AG08395 (cell line): ENCODE results near the gene ASTN1.

ENCODE experiments used
- DNase-seq: peaks from one replicate; pipeline ENCODE4 v3.0.0; 2012; ENCODE audit warnings: mixed read lengths, low spot score

Gene ASTN1

GRCh38 chr1:176926330-176927086, 238.0 kb downstream of the ASTN1 start:
- DNase-seq = no peak

DNA sequence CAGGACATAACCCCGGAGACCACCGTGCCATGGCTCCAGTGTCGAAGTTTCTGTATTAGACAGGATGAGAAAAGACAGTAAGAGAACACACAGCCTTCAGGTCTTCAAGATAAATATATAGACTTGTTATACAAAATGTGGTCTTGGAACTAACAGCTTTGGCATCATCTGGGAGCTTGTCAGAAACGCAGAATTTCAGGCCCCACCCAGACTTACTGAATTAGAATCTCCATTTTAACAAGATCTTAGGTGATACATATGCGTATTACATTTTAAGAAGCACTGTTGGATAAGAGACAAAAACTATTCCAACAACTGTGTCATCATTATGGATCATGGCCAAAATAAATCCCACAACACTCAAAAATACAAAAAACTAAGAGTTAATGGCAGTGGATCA, 239.3 kb downstream of the ASTN1 start:
- no peak for DNase-seq

DNA sequence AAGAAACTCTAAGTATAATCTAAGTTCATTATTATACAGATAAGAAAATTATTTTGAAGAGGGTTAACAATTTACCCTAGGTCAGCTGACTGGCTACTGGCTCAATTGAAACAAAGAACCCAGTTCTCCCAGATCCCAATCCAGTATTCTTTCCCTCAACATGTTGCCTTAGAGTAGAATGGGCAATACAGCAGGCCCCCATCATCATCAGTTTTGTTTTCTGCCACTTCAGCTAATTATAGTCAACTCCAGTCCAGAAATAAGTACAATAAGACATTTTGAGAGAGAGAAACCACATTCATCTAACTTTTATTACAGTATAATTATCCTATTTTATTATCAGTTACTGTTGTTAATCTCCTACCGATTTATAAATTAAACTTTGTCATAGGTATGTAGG, 241.2 kb downstream of the ASTN1 start:
- no peak for DNase-seq

GRCh38 chr1:176919386-176920378, 244.8 kb downstream of the ASTN1 start:
- no peak for DNase-seq

- DNase-seq = no peak
These were observed 258.9 kb downstream of the ASTN1 start for GRCh38 chr1:176905648-176906047.

DNA sequence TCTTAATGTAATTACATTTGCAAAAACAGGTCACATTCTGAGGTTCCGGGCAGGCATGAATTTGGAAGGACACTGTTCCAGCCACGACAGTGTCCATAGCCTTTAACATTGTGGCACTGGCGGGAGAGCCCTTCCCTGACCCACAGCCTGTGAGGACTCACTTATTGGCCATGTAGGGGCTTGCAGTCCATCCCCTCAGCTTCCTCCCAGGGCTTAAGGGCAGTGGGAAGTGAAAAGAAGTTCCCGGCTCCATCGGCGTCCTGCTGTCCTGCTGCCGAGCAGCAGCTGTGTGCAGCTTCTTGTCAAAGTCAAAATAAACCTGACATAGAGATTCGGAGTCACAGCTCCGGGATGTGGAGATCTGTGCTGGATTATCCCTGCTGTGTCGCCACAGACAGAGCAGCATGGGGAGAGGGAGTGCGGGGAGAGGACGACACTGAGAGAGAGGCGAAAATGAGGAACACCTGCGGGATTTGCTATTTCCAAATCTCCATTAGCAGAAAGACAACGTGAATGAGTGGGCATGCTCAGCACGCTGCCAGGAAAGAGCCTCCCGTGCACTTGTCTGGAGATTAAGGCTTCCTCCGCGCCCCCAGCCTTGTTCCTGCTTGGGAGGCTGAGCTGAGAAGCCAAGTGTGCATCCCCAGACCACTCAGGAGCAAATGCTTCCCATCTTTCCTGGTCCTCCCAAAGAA, 260.3 kb downstream of the ASTN1 start:
- no peak for DNase-seq

GRCh38 chr1:176903474-176903873, 261.0 kb downstream of the ASTN1 start:
- no peak for DNase-seq

DNA sequence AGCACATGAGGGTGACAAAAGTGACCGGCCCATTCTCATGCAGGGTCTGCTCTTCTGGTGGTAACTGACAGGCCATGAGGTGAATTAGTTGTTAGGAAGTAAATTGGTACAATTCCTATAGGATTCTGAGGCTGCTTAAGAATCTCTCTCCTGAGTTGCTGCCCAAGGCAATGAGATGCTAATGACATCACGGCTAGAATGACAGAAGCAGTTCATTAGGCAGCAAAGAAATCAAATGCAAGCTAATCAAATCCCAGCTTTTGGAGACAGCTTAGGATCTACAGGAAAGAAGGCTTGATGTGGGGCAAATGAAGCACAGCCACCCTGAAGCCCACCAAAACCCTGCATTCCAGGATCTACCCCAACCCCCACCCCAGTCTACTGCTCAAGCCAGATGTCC, 265.2 kb downstream of the ASTN1 start:
- no peak for DNase-seq

DNA sequence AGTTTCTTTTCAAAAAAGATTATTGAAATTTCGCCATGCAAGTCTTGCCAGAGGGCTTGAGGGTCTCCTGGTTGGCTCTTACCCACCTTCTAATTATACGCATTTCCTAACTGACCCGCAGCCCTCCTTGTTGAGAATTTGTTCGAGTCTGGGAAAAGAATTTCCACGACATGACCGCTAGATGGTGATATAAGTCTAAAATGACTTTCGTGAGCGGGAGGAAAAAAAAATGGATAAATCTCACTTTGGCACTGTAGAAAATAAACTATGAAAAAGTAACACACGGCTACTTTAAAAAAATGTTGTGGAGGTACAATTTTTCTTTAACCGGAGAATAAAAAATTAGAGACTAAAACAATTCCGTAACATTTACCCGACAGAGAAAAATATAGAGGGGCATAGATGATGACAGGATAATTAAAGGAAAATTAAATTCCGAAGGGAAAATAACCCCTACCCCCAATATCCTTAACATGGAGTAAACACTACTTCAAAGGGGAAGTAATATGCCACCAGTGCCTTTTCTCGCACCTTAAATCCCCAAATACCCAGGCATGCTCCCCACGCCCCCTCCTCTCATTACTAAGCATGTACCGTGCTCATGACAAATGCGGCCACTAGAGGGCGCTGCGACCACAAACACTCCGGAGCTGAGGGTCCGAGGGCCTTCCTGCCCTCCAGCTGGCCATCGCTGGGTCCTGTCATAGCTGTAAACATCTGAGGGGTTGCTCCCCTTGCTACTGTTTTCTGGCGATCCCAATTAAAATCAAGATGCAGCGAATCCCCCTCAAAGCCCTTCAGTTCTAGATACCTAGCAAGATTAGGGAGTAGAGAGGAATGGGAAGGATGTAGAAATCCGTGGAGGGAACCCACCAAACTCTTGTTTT, 266.9 kb downstream of the ASTN1 start:
- peak; percentile 80 for DNase-seq

DNA sequence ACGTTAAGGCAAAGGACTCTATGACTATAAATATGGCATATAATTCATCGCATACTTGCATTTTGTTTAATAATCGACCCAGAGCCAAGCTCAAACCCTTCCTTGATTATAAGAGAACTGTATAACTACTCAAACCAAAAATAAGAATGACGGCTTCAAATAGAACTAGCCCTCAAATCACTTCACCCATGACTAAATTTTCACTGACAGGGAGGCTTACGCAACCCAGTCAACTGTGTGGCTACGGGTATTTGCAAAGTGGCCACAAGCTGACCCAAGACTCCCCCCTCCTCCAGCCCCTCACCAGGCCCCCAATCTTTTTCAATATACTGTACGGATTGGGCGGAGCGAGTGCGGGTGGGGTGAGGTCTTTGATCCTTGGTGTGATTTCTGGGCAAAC, 268.3 kb downstream of the ASTN1 start:
- no peak for DNase-seq

GRCh38 chr1:176894450-176894849, 270.1 kb downstream of the ASTN1 start:
- no peak for DNase-seq

DNA sequence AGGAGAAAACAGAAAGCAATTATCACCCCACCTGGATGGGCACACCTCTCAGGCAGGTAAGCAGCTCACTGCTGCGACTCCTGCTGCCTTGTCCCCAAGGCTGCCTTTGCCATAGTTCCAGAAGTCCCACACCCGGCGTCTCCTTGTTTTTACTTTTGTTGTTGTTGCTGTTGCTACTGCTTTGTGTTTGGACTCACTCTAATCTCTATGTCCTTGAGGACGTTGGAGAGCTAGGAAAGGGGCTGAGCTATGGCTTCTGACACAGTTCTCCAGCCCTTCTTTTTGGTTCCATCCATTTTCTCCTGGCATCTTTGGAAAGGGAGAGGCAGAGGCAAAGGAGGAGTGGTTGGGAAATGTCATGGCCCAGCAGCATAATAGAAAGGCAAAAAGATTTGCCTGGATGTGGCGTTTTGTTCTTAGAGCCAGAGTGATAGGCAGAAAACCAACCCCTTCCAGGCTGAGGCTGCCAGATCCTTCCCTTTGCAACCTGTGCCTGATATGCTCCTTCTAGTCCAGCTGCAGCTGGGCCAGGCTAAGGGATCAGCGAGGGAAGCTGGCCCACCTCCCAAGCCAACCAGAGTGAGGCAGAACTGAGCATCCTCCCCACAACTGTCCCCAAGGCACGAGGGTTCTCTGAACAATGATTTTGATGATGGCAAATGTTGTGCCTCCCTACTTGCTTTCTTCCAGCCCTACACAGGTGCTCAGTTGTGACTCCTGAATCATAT, 270.7 kb downstream of the ASTN1 start:
- no peak for DNase-seq

GRCh38 chr1:176888471-176889032, 276.0 kb downstream of the ASTN1 start:
- no peak for DNase-seq

- peak; percentile 43 for DNase-seq
These were observed 278.8 kb downstream of the ASTN1 start for GRCh38 chr1:176885751-176886150.

GRCh38 chr1:176885341-176885740, 279.2 kb downstream of the ASTN1 start:
- no peak for DNase-seq

- no peak for DNase-seq
These were observed 279.6 kb downstream of the ASTN1 start for GRCh38 chr1:176884911-176885310.

DNA sequence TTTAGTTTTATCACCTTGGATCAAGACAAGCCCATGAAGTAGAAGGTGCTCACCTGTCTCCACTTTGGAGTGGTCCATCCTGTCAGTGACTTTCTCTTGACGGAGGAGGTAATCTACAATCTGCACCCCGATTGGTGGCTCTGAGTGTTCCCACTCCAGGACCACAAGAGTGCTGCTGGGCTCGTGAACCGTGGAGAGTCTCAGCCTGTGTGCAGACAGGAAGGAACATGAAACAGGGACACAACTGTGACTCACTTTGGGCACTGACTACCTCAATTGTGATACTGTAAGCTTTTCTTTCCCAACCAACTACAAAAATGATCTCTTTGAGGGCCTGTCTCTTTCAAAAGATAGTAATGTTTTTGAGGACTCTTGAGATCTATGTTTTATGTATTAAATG, 280.2 kb downstream of the ASTN1 start:
- no peak for DNase-seq

GRCh38 chr1:176880955-176881595, 283.4 kb downstream of the ASTN1 start:
- DNase-seq = peak; percentile 85

DNA sequence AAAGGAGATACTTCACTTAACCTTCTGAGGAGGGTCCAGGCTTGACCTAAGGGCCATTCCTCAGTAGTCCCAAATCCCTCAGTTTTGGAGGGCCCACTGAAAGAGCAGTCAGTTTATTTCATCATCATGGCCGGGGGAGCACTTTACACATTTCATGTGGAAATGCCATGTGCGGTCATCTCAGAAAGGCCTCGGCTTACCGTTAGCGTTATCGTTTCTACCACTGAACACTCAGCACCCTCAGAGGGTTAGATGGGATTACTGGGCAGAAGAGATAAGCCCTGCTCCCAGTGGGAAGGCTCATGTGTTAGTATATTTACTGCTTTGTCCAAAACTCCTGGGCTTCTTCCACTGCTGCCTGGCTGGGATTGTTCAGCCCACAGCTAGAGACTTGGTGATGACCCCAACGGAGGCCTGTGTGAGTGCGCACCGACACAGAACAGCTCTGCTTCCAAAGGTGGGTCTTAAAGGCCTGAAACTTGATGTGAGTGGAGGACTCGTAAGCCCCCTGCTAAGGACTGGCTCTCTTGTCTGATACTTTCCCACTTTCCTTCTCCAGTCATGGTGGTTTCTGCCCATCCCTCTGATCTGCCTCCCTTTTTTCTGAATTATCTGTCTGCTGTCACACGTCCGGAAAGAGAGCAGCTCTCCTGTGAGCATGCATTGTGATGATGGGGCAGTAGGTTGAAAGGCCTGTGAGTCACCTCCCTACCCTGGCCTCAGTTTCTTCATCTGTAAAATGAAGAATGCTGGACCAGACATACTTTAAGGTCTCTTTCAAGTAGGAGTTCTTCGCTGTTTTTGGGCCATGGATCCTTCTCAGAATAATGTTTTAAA, 284.5 kb downstream of the ASTN1 start:
- DNase-seq = no peak
